Measurements from ENCODE around the gene PPIL1.

DNA sequence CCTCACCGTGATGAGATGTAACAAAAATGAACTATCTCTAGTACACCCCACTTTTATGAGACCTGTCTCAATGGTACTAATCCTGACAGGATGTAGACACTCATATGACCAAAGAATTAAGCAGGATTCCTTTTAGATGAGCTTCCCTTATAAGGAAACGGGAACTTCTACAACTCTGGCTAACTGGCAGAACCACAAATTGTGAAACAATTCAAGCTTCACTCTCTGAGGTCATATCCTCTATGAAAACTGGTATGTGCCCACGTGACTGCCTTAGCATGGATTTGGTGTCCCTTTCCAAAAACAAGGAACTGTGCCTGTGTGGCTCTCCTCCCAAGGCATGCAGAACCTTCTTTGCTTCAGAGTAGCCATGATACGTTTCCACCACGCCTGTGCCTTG lies 21.3 kb downstream of the PPIL1 start:
- TF ChIP-seq, protein P1, sequence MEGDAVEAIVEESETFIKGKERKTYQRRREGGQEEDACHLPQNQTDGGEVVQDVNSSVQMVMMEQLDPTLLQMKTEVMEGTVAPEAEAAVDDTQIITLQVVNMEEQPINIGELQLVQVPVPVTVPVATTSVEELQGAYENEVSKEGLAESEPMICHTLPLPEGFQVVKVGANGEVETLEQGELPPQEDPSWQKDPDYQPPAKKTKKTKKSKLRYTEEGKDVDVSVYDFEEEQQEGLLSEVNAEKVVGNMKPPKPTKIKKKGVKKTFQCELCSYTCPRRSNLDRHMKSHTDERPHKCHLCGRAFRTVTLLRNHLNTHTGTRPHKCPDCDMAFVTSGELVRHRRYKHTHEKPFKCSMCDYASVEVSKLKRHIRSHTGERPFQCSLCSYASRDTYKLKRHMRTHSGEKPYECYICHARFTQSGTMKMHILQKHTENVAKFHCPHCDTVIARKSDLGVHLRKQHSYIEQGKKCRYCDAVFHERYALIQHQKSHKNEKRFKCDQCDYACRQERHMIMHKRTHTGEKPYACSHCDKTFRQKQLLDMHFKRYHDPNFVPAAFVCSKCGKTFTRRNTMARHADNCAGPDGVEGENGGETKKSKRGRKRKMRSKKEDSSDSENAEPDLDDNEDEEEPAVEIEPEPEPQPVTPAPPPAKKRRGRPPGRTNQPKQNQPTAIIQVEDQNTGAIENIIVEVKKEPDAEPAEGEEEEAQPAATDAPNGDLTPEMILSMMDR (IDR thresholded peaks at IDR 0.05): no peak
- no peak for TF ChIP-seq POLR2A (IDR thresholded peaks at IDR 0.05)
